GM12891 (cell line): ENCODE measurements around the gene FXR1.

Experiments
- POLR2A ChIP-seq: IDR thresholded peaks from 2 replicates; pipeline ENCODE4 v1.6.1; 2011; ENCODE audit warnings: low read depth, low read length, control low read depth
- POLR2AphosphoS5 ChIP-seq: IDR thresholded peaks from 2 replicates; pipeline ENCODE4 v1.6.1; 2011; ENCODE audit warnings: low read depth, low read length, control low read depth
- POU2F2 ChIP-seq: IDR thresholded peaks from 2 replicates; pipeline ENCODE4 v1.6.1; 2011; ENCODE audit warnings: low read depth, mild to moderate bottlenecking, control low read depth, low read length, moderate library complexity
- SPI1 ChIP-seq: IDR thresholded peaks from 2 replicates; pipeline ENCODE4 v1.6.1; 2011; ENCODE audit warnings: low read depth, low read length, control low read depth
- TAF1 ChIP-seq: IDR thresholded peaks from 2 replicates; pipeline ENCODE4 v1.6.1; 2011; ENCODE audit warnings: low read depth, low read length, control low read depth

GRCh38 chr3:180912304-180913296 lies at the start of gene FXR1:
- TF ChIP-seq TAF1, result peak; percentile 95
- peak; percentile 89 for TF ChIP-seq POLR2A
- TF ChIP-seq SPI1, result no peak
- peak; percentile 89 for TF ChIP-seq POLR2AphosphoS5
- TF ChIP-seq POU2F2, result no peak; the same call in 1 of the 2 replicates
